GM19463 (cell line): ENCODE data around the gene GOLGA6L24.
"Not testable (repeated sequence)": the region's sequence is repeated elsewhere in the genome, so short reads cannot be mapped to it uniquely, and the experiment has no call there.

ENCODE experiments used
- ATAC-seq: cut with Tn5 transposase; IDR thresholded peaks from one replicate; pipeline ENCODE4 v1.9.1; 2021; ENCODE audit warnings: mild to moderate bottlenecking, moderate library complexity; ENCODE audit not compliant: unreplicated experiment

The GOLGA6L24 gene

GRCh38 chr15:28357984-28358383 lies at the start of gene GOLGA6L24:
TSS of gene GOLGA6L24 (minus strand) at chr15:28358084. CDS start at chr15:28358023, 61 bp downstream.
- ATAC-seq: not testable (repeated sequence)

- ATAC-seq: not testable (repeated sequence)
These were observed 45.0 kb upstream of the GOLGA6L24 start for GRCh38 chr15:28402774-28403435.

GRCh38 chr15:28396022-28396421 lies 38.1 kb upstream of the GOLGA6L24 start:
- ATAC-seq: not testable (repeated sequence)

GRCh38 chr15:28380053-28380452 lies 22.2 kb upstream of the GOLGA6L24 start:
- not testable (repeated sequence) for ATAC-seq

- ATAC-seq: not testable (repeated sequence)
These were observed 20.5 kb upstream of the GOLGA6L24 start, which contains the start of gene GOLGA8F for GRCh38 chr15:28378364-28378763. TSS of gene GOLGA8F (plus strand) at chr15:28378664. CDS start at chr15:28378762, 98 bp downstream.

- ATAC-seq: not testable (repeated sequence)
These were observed 7.6 kb upstream of the GOLGA6L24 start for GRCh38 chr15:28365502-28365901.

- ATAC-seq: not testable (repeated sequence)
These were observed 35.7 kb downstream of the GOLGA6L24 start, which contains the start of gene HERC2 for GRCh38 chr15:28322129-28322588. TSS of gene HERC2 (minus strand) at chr15:28322179. CDS start at chr15:28321433, 746 bp downstream.

GRCh38 chr15:28321358-28322078 lies 36.4 kb downstream of the GOLGA6L24 start:
- ATAC-seq: not testable (repeated sequence)

GRCh38 chr15:28319725-28320124 lies 38.2 kb downstream of the GOLGA6L24 start:
- not testable (repeated sequence) for ATAC-seq

GRCh38 chr15:28318828-28319227 lies 39.1 kb downstream of the GOLGA6L24 start:
- ATAC-seq: not testable (repeated sequence)

GRCh38 chr15:28318122-28318521 lies 39.8 kb downstream of the GOLGA6L24 start:
- ATAC-seq: not testable (repeated sequence)

- ATAC-seq: not testable (repeated sequence)
These were observed 40.9 kb downstream of the GOLGA6L24 start for GRCh38 chr15:28316958-28317357.

- ATAC-seq: not testable (repeated sequence)
These were observed 47.4 kb downstream of the GOLGA6L24 start for GRCh38 chr15:28310454-28310853.

GRCh38 chr15:28308718-28309117 lies 49.2 kb downstream of the GOLGA6L24 start:
- not testable (repeated sequence) for ATAC-seq
